WERI-Rb-1 (cell line): ENCODE data around the gene POLR2L.

Source experiments
- DNase-seq: peaks from one replicate; pipeline ENCODE4 v3.0.0-alpha.2; 2020
- H3K27ac ChIP-seq: fragments of 250-450 bp; sonication (Bioruptor Pico); 2 replicates; pipeline ENCODE4 v1.5.1; 2020; ENCODE audit warnings: mild to moderate bottlenecking, moderate library complexity
- H3K27me3 ChIP-seq: fragments of 250-450 bp; sonication (Bioruptor Pico); 2 replicates; pipeline ENCODE4 v1.5.1; 2021; ENCODE audit warnings: mild to moderate bottlenecking, low read depth, moderate library complexity; ENCODE audit not compliant: insufficient read depth, severe bottlenecking
- H3K36me3 ChIP-seq: fragments of 250-450 bp; sonication (Bioruptor Pico); 2 replicates; pipeline ENCODE4 v1.5.1; 2020; ENCODE audit warnings: mild to moderate bottlenecking, moderate library complexity
- H3K4me3 ChIP-seq: 2 replicates; pipeline ENCODE4 v1.5.1; 2011; ENCODE audit warnings: low read depth, mild to moderate bottlenecking, control low read depth, low read length
- H3K9me3 ChIP-seq: fragments of 250-450 bp; sonication (Bioruptor Pico); 2 replicates; pipeline ENCODE4 v1.5.1; 2021; ENCODE audit warnings: mild to moderate bottlenecking, moderate library complexity; ENCODE audit not compliant: severe bottlenecking
- TF ChIP-seq, protein P1 (sequence below): IDR thresholded peaks from 2 replicates; pipeline ENCODE4 v1.5.1; 2011; ENCODE audit warnings: low read depth, mild to moderate bottlenecking, control low read depth, inconsistent platforms, low read length

POLR2L gene

DNA sequence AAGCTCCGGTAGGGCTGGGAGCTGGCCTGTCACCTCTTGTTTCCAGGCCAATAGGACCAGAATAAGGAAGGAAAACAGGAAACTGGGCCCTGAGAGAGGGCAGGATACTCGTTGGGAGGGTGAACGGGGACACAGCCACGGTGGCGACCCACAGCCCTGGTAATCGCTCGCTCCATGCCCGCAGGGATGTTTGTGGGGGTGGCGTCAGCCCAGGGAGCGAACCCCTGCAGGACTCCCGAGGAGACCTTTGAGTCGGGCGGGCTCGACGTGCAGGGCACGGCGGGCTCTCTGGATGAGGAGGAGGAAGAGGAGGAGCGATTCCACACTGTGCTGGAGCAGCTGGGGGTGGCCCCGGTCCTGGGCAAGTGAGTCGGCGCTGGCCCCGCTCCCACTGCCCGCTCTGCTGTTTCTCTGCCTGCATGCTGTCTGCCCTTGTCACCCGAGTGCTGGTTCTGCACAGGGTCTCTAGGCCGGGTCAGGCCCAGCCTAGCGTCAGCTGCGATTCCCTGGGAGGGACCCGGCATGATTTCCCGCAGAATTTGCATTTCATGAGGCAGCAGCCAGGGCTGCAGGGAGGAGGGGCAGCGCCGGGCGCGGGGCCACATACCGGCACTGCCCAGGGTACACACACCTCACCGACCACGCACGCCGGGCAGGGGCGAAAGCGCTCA lies 13.0 kb downstream of the POLR2L start:
- Histone ChIP-seq H3K9me3 (no peaks in the 10 kb centered on the region), H3K27ac (peak overlapping the region; percentile 97), H3K36me3 (peaks cover 19% of the 10 kb centered on the region), H3K27me3 (no peaks in the 10 kb centered on the region), H3K4me3 (no peak overlapping the region)
- TF ChIP-seq, protein P1, sequence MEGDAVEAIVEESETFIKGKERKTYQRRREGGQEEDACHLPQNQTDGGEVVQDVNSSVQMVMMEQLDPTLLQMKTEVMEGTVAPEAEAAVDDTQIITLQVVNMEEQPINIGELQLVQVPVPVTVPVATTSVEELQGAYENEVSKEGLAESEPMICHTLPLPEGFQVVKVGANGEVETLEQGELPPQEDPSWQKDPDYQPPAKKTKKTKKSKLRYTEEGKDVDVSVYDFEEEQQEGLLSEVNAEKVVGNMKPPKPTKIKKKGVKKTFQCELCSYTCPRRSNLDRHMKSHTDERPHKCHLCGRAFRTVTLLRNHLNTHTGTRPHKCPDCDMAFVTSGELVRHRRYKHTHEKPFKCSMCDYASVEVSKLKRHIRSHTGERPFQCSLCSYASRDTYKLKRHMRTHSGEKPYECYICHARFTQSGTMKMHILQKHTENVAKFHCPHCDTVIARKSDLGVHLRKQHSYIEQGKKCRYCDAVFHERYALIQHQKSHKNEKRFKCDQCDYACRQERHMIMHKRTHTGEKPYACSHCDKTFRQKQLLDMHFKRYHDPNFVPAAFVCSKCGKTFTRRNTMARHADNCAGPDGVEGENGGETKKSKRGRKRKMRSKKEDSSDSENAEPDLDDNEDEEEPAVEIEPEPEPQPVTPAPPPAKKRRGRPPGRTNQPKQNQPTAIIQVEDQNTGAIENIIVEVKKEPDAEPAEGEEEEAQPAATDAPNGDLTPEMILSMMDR, result no peak
- DNase-seq, result no peak

DNA sequence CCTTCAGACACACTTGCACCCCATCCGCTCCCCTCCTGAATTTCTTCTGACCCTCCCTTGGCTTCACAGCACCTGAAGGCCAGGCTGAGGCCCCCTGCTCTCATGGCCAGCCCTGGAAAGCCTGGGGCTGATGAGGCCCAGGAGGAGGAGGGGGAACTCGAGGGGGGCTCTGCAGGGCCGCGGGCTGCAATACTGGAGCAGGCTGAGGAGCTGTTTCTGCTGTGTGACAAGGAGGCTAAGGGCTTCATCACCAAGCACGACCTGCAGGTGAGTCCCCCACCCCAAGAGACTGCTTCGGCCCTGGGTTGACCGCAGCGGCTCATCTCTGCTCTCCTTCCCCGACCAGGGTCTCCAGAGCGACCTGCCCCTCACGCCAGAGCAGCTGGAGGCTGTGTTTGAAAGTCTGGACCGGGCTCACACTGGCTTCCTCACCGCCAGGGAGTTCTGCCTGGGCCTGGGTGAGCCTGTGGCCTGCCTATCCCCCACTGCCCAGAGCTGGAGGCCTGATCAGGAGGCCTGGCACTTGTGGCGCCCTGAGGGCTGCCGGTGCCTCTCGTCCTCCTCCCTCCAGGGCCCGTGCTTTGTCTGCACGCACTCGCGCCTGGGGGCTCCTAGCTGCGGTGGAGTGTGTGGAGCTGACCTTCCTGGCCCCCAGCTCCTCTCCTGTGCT lies 13.7 kb downstream of the POLR2L start:
- H3K4me3 ChIP-seq, result peak overlapping the region; percentile 61
- H3K27ac ChIP-seq, result peak overlapping the region; percentile 97
- no peaks in the 10 kb centered on the region for H3K27me3 ChIP-seq
- peak; percentile 74 for DNase-seq
- no peaks in the 10 kb centered on the region for H3K9me3 ChIP-seq
- peaks cover 20% of the 10 kb centered on the region for H3K36me3 ChIP-seq
- TF ChIP-seq, protein P1, result no peak

DNA sequence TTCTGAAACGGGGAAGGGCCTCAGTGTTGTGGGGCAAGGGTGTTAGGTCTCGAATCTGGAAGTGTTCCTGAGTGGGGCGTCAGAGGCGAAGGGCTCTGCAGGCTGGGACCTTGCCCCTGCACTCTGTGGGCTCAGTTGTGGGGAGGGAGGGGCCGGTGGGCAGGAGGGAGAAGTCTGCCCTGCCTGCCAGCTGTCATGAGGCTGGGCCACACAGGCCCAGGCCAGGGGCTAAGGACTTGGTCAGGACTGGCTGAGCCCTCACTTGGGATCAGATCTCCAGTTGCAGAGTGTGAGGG lies 14.5 kb downstream of the POLR2L start, which contains the start of gene CRACR2B:
CRACR2B (plus strand) TSS at position 23 of the 296 bp plus-strand sequence. CDS start 689 bp downstream, outside the sequence.
- H3K36me3 ChIP-seq, result peaks cover 21% of the 10 kb centered on the region
- TF ChIP-seq, protein P1, result no peak
- H3K4me3 ChIP-seq, result peak within 1 kb of the TSS; percentile 61
- DNase-seq, result no peak
- H3K27me3 ChIP-seq, result no peaks in the 10 kb centered on the region
- peak within 1 kb of the TSS; percentile 97 for H3K27ac ChIP-seq
- H3K9me3 ChIP-seq, result no peaks in the 10 kb centered on the region

DNA sequence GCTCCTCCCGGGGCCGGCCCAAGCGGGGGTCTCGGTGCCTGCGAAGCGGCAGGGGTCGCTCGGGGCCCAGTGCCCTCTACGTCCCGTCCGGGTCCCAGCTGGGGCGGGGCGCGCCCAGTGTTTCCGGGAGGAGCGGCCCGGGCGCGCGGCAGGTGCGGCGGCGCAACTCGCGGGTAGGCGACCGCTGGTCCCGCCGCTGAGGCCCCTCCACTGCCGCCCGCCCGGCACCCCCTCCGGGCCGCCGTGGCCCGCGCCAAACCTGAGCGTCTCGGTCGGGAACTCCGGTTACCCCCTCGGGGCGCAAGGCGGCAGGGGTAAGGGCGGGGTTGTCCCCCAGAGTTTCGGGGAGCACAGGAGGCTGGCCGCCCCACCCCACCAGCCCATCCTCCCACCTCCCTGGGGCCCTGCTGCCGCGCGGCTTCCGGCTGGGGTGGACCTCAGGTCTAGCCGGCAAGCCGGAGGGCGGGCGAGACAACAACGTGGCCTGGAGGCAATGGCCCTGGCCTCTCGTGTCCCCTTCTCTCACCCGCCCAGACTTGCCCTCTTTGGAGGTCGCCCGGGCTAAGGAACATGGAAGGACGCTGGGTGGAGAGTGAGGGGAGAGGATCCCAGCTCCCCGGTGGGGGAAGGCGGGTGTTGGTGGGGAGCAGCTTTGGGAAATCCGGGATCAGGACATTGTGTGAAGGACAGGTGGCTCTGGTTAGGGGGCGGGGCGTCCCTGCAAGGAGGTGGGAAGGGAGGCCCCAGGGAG lies 15.0 kb downstream of the POLR2L start:
- peak; percentile 94 for DNase-seq
- Histone ChIP-seq H3K36me3 (peaks cover 23% of the 10 kb centered on the region), H3K9me3 (no peaks in the 10 kb centered on the region), H3K27ac (peak overlapping the region; percentile 97), H3K27me3 (no peaks in the 10 kb centered on the region), H3K4me3 (peak overlapping the region; percentile 61)
- TF ChIP-seq, protein P1, result 0 out of 2 replicates have a peak, but pooled peaks have one; percentile 11

DNA sequence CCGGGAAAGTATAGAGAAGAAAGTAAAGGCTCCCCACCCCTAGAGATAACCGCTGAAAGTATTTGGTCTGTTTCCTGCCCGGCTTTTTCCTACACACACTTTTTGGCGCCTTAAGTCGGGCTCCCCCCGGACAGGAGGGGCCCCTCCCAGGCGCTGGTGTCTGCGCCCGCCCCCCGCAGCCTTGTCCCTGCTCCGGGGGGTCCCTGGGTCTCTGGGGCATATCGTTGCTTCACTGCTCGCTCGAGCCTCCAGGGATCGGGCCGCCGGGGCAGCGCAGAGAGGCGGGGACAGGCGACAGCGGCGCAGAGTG lies 15.5 kb downstream of the POLR2L start:
- Histone ChIP-seq H3K27ac (peak overlapping the region; percentile 97), H3K36me3 (peaks cover 29% of the 10 kb centered on the region), H3K4me3 (peak overlapping the region; percentile 61), H3K9me3 (no peaks in the 10 kb centered on the region), H3K27me3 (no peaks in the 10 kb centered on the region)
- no peak for DNase-seq
- TF ChIP-seq, protein P1, result no peak
